HepG2 (cell line): Measurements from ENCODE around the gene IQCC. TPM values are rescaled to one million over a fixed set of nuclear protein-coding genes. Genes with fewer than 3 reads are reported as not detected.

ENCODE experiments used
- ATAC-seq: fragments of 200-7000 bp; cut with Tn5 transposase; 3 replicates; pipeline ENCODE4 v1.9.1; 2020; ENCODE audit warnings: mild to moderate bottlenecking, moderate library complexity
- BruUV-seq: library from RNA; stranded (reverse); fragments of 400-500 nt; replicated peaks from 2 replicates; lab custom pipeline; 2021; lab: Mats Ljungman, UMichigan
- CTCF ChIA-PET: fragments of 300-600 bp; formaldehyde crosslinking; extraction: SDS; loops from one replicate; lab custom pipeline; 2021; ENCODE audit warnings: low total read pairs, inconsistent platforms, low intra/inter-chr PET ratio; lab: Yijun Ruan, JAX
- POLR2A ChIA-PET: fragments of 350-600 bp; sonication (Branson Sonifier 250); formaldehyde crosslinking; loops from one replicate; lab custom pipeline; 2020; ENCODE audit warnings: antibody characterized with exemption, inconsistent platforms; lab: Yijun Ruan, JAX
- DNase-seq: peaks from one replicate; pipeline ENCODE4 v3.0.0-alpha.2; 2015; ENCODE audit warnings: low spot score
- FAIRE-seq: peaks from 3 replicates; lab custom pipeline; 2011; peaks lifted over from hg19 to GRCh38; lab: Jason Lieb, UNC
- H2AFZ ChIP-seq: one replicate; pipeline ENCODE4 v1.6.1; 2011; ENCODE audit warnings: low read length, inconsistent platforms
- H3K27ac ChIP-seq: fragments of 300-600 bp; 3 replicates; pipeline ENCODE4 v1.8.0; 2011; ENCODE audit warnings: mixed run types, mild to moderate bottlenecking, mixed read lengths, low read length, inconsistent platforms; ENCODE audit not compliant: insufficient read depth; ENCODE audit errors: extremely low read length
- H3K27me3 ChIP-seq, 2 experiments: fragments of 200-600 bp in 1 of 2; 2 replicates in 1 of 2; 3 replicates in 1 of 2; pipeline versions ENCODE4 v1.6.0 to v1.8.0; 2011; ENCODE audit warnings: low read length in 2 of 2, mild to moderate bottlenecking in 2 of 2, moderate library complexity in 2 of 2, inconsistent platforms in 1 of 2; ENCODE audit not compliant: insufficient read depth in 2 of 2, control insufficient read depth in 1 of 2
- H3K36me3 ChIP-seq, 2 experiments: fragments of 200-600 bp in 1 of 2; replicated peaks in 1 of 2; 2 replicates in 1 of 2; 3 replicates in 1 of 2; pipeline versions ENCODE4 v1.5.1 to v1.8.0; 2011; ENCODE audit warnings: low read length in 2 of 2, inconsistent platforms in 1 of 2; ENCODE audit not compliant: insufficient read depth in 2 of 2, control insufficient read depth in 1 of 2
- H3K4me1 ChIP-seq: 2 replicates; pipeline ENCODE4 v1.5.1; 2012; ENCODE audit warnings: low read length, inconsistent platforms; ENCODE audit not compliant: insufficient read depth
- H3K4me2 ChIP-seq: 2 replicates; pipeline ENCODE4 v1.6.0; 2011; ENCODE audit warnings: low read depth, low read length, inconsistent platforms
- H3K4me3 ChIP-seq, 3 experiments: fragments of 200-600 bp in 1 of 3; sonication (generic), shearing (Covaris generic) in 1 of 3; replicated peaks in 1 of 3; 2 replicates each; pipeline ENCODE4 v1.5.1; 2011 to 2016; ENCODE audit warnings: low read length in 3 of 3, inconsistent platforms in 2 of 3, low read depth in 2 of 3, mild to moderate bottlenecking in 2 of 3, control low read depth in 1 of 3, mixed read lengths in 1 of 3; ENCODE audit not compliant: insufficient read depth in 1 of 3
- H3K79me2 ChIP-seq: one replicate; pipeline ENCODE4 v1.6.1; 2011; ENCODE audit warnings: low read length, inconsistent platforms; ENCODE audit not compliant: insufficient read depth
- H3K9ac ChIP-seq: 2 replicates; pipeline ENCODE4 v1.6.0; 2011; ENCODE audit warnings: mild to moderate bottlenecking, low read depth, low read length, inconsistent platforms; ENCODE audit not compliant: insufficient read depth
- H3K9me3 ChIP-seq: 2 replicates; pipeline ENCODE4 v1.5.1; 2012; ENCODE audit warnings: mild to moderate bottlenecking, low read length
- H4K20me1 ChIP-seq: 2 replicates; pipeline ENCODE4 v1.6.0; 2011; ENCODE audit warnings: inconsistent platforms, mild to moderate bottlenecking, low read length, moderate library complexity; ENCODE audit not compliant: insufficient read depth
- KDM5B ChIP-seq: sonication (generic); formaldehyde crosslinking; IDR thresholded peaks from 2 replicates; pipeline ENCODE4 v1.4.0; 2020; ENCODE audit warnings: missing genetic modification reagents, mild to moderate bottlenecking, borderline replicate concordance
- TMF1 ChIP-seq: sonication (generic); formaldehyde crosslinking; IDR thresholded peaks from 2 replicates; pipeline ENCODE4 v1.8.1; 2022; ENCODE audit warnings: low read depth, missing genetic modification reagents
- ZFP41 ChIP-seq: sonication (generic); formaldehyde crosslinking; IDR thresholded peaks from 2 replicates; pipeline ENCODE4 v1.4.0; 2020; ENCODE audit warnings: mild to moderate bottlenecking, missing genetic modification reagents, borderline replicate concordance
- ZNF501 ChIP-seq: sonication (generic); formaldehyde crosslinking; IDR thresholded peaks from 2 replicates; pipeline ENCODE4 v1.5.1; 2020; ENCODE audit warnings: mild to moderate bottlenecking, moderate library complexity, missing genetic modification reagents
- WGBS: methylation state at CpG from one replicate; pipeline ENCODE4 v1.1.6; 2017; ENCODE audit warnings: low lambda C conversion rate; 5-methylcytosine and 5-hydroxymethylcytosine counted together
- in situ Hi-C: cut with HindIII; loops from 2 replicates; pipeline ENCODE4 v1.10.0; 2017; ENCODE audit warnings: low pct_unique_long_range_greater_than_20kb; ENCODE audit not compliant: extremely low pct_ligation_motif_present
- intact Hi-C: fragments of 100-400 bp; cut with micrococcal nuclease; formaldehyde crosslinking; loops from one replicate; pipeline ENCODE4 v1.10.0; 2022; ENCODE audit not compliant: unreplicated experiment
- polyA plus RNA-seq, 8 experiments: library from polyadenylated mRNA; depleted of rRNA in 3 of 8; stranded (reverse) in 7 of 8; unstranded in 1 of 8; fragments of >200 nt; fragmentation: Illumina TruSeq in 4 of 8; extraction: Trizol in 4 of 8; gene quantifications; 2 replicates each; pipeline versions ENCODE4 v1.2.1 to v1.2.3, GENCODE V29; 2011 to 2016; ENCODE audit warnings: low read depth in 4 of 8, missing spikeins in 1 of 8, mixed read lengths in 1 of 8; ENCODE audit not compliant: insufficient read depth in 1 of 8
- total RNA-seq, 5 experiments: library from RNA; depleted of rRNA; stranded (reverse); fragments of >200 nt; fragmentation: Illumina TruSeq; extraction: Trizol; gene quantifications; 2 replicates each; pipeline ENCODE4 v1.2.3, GENCODE V29; 2016; ENCODE audit warnings: low read depth in 1 of 5
- TF ChIP-seq, protein P1 (sequence below): sonication (generic); formaldehyde crosslinking; IDR thresholded peaks from 2 replicates; pipeline ENCODE4 v1.4.0; 2020; ENCODE audit warnings: mild to moderate bottlenecking, missing genetic modification reagents, borderline replicate concordance
- TF ChIP-seq, protein P2 (sequence below): sonication (generic); formaldehyde crosslinking; IDR thresholded peaks from 2 replicates; pipeline ENCODE4 v1.5.1; 2020; ENCODE audit warnings: mild to moderate bottlenecking, missing genetic modification reagents, borderline replicate concordance

IQCC gene
- total and polyA plus RNA-seq, 2 of the 13 experiments (the other 11 are each of a cell fraction or from before 2014, with no cell fraction given): 1.7 to 3.0 TPM

DNA sequence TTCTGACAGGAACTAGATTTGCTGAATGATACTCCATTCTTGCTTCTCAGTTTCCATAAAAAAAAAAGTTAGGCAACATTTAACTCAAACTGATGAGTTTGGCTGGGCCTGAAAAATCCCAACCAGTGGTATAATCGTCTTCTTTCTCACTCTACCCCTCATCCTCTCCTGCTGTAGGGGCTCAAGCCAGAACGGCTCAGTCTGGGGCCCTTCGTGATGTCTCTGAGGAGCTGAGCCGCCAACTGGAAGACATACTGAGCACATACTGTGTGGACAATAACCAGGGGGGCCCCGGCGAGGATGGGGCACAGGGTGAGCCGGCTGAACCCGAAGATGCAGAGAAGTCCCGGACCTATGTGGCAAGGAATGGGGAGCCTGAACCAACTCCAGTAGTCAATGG lies 24.4 kb upstream of the IQCC start (continued):
- TF ChIP-seq, protein P1, sequence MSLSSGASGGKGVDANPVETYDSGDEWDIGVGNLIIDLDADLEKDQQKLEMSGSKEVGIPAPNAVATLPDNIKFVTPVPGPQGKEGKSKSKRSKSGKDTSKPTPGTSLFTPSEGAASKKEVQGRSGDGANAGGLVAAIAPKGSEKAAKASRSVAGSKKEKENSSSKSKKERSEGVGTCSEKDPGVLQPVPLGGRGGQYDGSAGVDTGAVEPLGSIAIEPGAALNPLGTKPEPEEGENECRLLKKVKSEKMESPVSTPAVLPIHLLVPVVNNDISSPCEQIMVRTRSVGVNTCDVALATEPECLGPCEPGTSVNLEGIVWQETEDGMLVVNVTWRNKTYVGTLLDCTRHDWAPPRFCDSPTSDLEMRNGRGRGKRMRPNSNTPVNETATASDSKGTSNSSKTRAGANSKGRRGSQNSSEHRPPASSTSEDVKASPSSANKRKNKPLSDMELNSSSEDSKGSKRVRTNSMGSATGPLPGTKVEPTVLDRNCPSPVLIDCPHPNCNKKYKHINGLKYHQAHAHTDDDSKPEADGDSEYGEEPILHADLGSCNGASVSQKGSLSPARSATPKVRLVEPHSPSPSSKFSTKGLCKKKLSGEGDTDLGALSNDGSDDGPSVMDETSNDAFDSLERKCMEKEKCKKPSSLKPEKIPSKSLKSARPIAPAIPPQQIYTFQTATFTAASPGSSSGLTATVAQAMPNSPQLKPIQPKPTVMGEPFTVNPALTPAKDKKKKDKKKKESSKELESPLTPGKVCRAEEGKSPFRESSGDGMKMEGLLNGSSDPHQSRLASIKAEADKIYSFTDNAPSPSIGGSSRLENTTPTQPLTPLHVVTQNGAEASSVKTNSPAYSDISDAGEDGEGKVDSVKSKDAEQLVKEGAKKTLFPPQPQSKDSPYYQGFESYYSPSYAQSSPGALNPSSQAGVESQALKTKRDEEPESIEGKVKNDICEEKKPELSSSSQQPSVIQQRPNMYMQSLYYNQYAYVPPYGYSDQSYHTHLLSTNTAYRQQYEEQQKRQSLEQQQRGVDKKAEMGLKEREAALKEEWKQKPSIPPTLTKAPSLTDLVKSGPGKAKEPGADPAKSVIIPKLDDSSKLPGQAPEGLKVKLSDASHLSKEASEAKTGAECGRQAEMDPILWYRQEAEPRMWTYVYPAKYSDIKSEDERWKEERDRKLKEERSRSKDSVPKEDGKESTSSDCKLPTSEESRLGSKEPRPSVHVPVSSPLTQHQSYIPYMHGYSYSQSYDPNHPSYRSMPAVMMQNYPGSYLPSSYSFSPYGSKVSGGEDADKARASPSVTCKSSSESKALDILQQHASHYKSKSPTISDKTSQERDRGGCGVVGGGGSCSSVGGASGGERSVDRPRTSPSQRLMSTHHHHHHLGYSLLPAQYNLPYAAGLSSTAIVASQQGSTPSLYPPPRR (CRISPR knock-in tag): no peak
- TF ChIP-seq ZNF501 (CRISPR knock-in tag): no peak

DNA sequence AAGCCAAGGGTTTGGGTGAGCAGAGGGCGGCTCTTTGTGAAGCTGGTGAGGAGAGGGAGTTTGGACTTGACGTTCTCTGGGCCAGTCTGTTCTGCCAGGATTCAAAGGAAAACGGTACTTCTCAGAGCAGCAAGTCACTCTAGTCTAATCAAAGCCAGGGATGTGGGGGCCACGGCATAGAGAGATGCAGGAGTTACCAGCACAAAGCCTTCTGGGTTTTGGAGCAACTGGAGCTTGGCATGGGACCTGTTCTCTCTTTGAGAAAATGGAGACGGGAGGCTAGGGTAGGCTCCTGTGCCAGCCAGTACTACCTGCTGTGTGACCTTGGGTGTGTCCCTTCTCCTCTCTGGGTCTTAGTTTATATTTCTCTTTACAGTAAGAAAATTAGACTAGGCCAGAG lies 23.9 kb upstream of the IQCC start:
- H3K36me3 ChIP-seq: peaks cover 14 to 33% of the 10 kb centered on the region in 2 experiments; a peak in 4 of 5 replicates
- H3K4me2 ChIP-seq: peak overlapping the region; percentile 80
- DNase-seq (no peak), FAIRE-seq (no peak), ATAC-seq (no peak)
- peak overlapping the region; percentile 7 for H3K27ac ChIP-seq
- CTCF ChIA-PET: no interaction called here
- peaks cover 75% of the 10 kb centered on the region for H3K4me1 ChIP-seq
- peak overlapping the region in 1 of 3 experiments; percentile 76; a peak in 3 of 6 replicates for H3K4me3 ChIP-seq
- peaks cover 2% of the 10 kb centered on the region; the same call in 1 of the 2 replicates for H4K20me1 ChIP-seq
- H3K9ac ChIP-seq: peak overlapping the region; percentile 84; the same call in 1 of the 2 replicates
- in situ Hi-C loops: no loop called here
- no peak for TF ChIP-seq TMF1 (CRISPR knock-in tag)
- TF ChIP-seq ZFP41 (CRISPR knock-in tag): no peak
- TF ChIP-seq, protein P2, sequence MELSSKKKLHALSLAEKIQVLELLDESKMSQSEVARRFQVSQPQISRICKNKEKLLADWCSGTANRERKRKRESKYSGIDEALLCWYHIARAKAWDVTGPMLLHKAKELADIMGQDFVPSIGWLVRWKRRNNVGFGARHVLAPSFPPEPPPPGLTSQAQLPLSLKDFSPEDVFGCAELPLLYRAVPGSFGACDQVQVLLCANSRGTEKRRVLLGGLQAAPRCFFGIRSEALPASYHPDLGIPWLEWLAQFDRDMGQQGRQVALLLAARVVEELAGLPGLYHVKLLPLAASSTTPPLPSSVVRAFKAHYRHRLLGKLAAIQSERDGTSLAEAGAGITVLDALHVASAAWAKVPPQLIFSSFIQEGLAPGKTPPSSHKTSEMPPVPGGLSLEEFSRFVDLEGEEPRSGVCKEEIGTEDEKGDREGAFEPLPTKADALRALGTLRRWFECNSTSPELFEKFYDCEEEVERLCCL (CRISPR knock-in tag): no peak
- TF ChIP-seq KDM5B (CRISPR knock-in tag): no peak
- H3K9me3 ChIP-seq: no peaks in the 10 kb centered on the region
- POLR2A ChIA-PET: interaction anchor here (0.6 kb wide), 1 partner anchor 39 kb away, joined by 4 read pairs; no protein-coding TSS in a partner anchor
- BruUV-seq: no TSS peak
- H3K27me3 ChIP-seq: no peaks in the 10 kb centered on the region
- intact Hi-C loops: no loop called here
- peaks cover 50% of the 10 kb centered on the region for H3K79me2 ChIP-seq
- H2AFZ ChIP-seq: no peak overlapping the region
- 86% methylated on average over 5 of the region's 5 CpGs for WGBS
